ENCODE results near the gene FREY1. TPM values are rescaled to one million over a fixed set of nuclear protein-coding genes. Genes with fewer than 3 reads are reported as not detected.

Gene FREY1
- total and polyA plus RNA-seq, 2 donors (not counting 1 experiment from before 2014, with no cell fraction given): 0.83 TPM; not detected in 1

DNA sequence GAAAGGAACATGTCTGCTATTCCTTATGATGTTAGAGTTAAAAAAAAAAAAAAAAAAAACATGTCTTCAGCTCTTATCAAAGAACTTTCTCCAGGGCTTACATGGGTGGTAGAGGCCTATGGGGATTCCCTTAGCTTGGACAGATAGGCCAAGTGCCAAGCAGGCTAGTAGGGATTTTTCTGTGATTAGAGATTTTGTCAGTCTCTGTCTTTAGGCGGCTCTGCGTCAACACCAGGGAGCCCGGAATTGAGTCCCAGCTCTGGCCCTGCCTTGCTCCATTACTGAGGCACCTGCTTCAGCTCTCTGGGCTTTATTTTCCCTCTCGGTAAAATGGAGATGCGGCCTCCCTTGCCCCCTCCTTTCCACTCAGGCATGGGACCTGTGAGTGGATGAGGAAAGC, 46.7 kb downstream of the FREY1 start:
- H3K4me1 ChIP-seq (ENCODE audit: control insufficient read depth, extremely low read depth, insufficient read depth, low read length): peaks cover 31% of the 10 kb centered on the region
- TF ChIP-seq, protein P1, sequence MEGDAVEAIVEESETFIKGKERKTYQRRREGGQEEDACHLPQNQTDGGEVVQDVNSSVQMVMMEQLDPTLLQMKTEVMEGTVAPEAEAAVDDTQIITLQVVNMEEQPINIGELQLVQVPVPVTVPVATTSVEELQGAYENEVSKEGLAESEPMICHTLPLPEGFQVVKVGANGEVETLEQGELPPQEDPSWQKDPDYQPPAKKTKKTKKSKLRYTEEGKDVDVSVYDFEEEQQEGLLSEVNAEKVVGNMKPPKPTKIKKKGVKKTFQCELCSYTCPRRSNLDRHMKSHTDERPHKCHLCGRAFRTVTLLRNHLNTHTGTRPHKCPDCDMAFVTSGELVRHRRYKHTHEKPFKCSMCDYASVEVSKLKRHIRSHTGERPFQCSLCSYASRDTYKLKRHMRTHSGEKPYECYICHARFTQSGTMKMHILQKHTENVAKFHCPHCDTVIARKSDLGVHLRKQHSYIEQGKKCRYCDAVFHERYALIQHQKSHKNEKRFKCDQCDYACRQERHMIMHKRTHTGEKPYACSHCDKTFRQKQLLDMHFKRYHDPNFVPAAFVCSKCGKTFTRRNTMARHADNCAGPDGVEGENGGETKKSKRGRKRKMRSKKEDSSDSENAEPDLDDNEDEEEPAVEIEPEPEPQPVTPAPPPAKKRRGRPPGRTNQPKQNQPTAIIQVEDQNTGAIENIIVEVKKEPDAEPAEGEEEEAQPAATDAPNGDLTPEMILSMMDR (conservative IDR thresholded peaks at IDR 0.05 in 1 of 2, IDR thresholded peaks at IDR 0.05 in 1 of 2; ENCODE audit: low read depth in 1 of 2, low read length in 2 of 2): no peak
- H3K4me3 ChIP-seq (replicated peaks in 1 of 4; ENCODE audit: control extremely low read depth in 1 of 4, insufficient read depth in 1 of 4, low read depth in 3 of 4, low read length in 4 of 4): no peak overlapping the region
- H2AFZ ChIP-seq (ENCODE audit: low read length): no peak overlapping the region
- H3K36me3 ChIP-seq (ENCODE audit: control insufficient read depth, insufficient read depth, low read length): peaks cover 23% of the 10 kb centered on the region
- H4K20me1 ChIP-seq (ENCODE audit: control insufficient read depth, extremely low read depth, insufficient read depth, low read length): no peaks in the 10 kb centered on the region
- H3K4me2 ChIP-seq (ENCODE audit: extremely low read depth, insufficient read depth, low read length): peak overlapping the region; percentile 81
- no peaks in the 10 kb centered on the region for H3K27me3 ChIP-seq (ENCODE audit: control insufficient read depth, insufficient read depth, low read length)
- peak overlapping the region; percentile 93 for H3K27ac ChIP-seq (ENCODE audit: insufficient read depth, low read length)
- H3K79me2 ChIP-seq (ENCODE audit: control insufficient read depth, insufficient read depth, low read length): no peaks in the 10 kb centered on the region
- peak overlapping the region; percentile 45 for H3K9ac ChIP-seq (ENCODE audit: insufficient read depth, low read length)
- H3K9me3 ChIP-seq (ENCODE audit: control insufficient read depth, insufficient read depth, low read depth, low read length): no peaks in the 10 kb centered on the region
- DNase-seq (ENCODE audit: low read depth in 2 of 2): no peak

DNA sequence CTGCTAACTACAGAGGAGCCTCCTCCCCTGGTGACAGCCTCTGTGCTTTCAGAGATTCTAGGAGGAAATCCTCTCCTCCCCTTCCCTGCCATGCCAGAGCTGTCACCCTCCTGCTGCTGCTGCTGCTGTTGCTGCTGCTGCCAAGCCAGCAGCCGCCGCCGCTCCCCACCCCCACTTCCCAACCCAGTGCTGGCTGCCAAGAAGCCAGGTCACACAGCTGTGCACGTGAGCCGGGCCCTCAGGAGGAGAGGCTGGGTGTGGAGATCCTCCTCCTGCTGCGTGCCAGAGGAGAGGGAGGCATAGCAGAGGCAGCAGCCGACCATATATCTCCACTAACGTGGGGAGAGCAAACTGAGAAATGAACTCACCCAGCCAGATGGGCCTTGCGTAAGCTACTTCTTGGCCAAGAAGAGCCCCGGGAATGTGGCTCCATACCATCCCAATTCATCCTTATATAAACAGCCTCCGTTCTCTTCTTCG, 47.4 kb downstream of the FREY1 start:
- Histone ChIP-seq H3K36me3 (ENCODE audit: control insufficient read depth, insufficient read depth, low read length) (peaks cover 23% of the 10 kb centered on the region), H3K9me3 (ENCODE audit: control insufficient read depth, insufficient read depth, low read depth, low read length) (no peaks in the 10 kb centered on the region), H2AFZ (ENCODE audit: low read length) (no peak overlapping the region), H3K79me2 (ENCODE audit: control insufficient read depth, insufficient read depth, low read length) (no peaks in the 10 kb centered on the region), H3K9ac (ENCODE audit: insufficient read depth, low read length) (peak overlapping the region; percentile 57), H3K4me3 (replicated peaks in 1 of 4; ENCODE audit: control extremely low read depth in 1 of 4, insufficient read depth in 1 of 4, low read depth in 3 of 4, low read length in 4 of 4) (peak overlapping the region in 2 of 4 experiments; percentile 3 to 14), H3K27ac (ENCODE audit: insufficient read depth, low read length) (peak overlapping the region; percentile 93), H4K20me1 (ENCODE audit: control insufficient read depth, extremely low read depth, insufficient read depth, low read length) (no peaks in the 10 kb centered on the region), H3K4me2 (ENCODE audit: extremely low read depth, insufficient read depth, low read length) (peak overlapping the region; percentile 81), H3K4me1 (ENCODE audit: control insufficient read depth, extremely low read depth, insufficient read depth, low read length) (peaks cover 31% of the 10 kb centered on the region), H3K27me3 (ENCODE audit: control insufficient read depth, insufficient read depth, low read length) (no peaks in the 10 kb centered on the region)
- DNase-seq (ENCODE audit: low read depth in 2 of 2): peak; percentile 95 to 99
- TF ChIP-seq, protein P1 (conservative IDR thresholded peaks at IDR 0.05 in 1 of 2, IDR thresholded peaks at IDR 0.05 in 1 of 2; ENCODE audit: low read depth in 1 of 2, low read length in 2 of 2): no peak
- TF ChIP-seq EZH2 (IDR thresholded peaks at IDR 0.05; ENCODE audit: low read length, missing control alignments): no peak

DNA sequence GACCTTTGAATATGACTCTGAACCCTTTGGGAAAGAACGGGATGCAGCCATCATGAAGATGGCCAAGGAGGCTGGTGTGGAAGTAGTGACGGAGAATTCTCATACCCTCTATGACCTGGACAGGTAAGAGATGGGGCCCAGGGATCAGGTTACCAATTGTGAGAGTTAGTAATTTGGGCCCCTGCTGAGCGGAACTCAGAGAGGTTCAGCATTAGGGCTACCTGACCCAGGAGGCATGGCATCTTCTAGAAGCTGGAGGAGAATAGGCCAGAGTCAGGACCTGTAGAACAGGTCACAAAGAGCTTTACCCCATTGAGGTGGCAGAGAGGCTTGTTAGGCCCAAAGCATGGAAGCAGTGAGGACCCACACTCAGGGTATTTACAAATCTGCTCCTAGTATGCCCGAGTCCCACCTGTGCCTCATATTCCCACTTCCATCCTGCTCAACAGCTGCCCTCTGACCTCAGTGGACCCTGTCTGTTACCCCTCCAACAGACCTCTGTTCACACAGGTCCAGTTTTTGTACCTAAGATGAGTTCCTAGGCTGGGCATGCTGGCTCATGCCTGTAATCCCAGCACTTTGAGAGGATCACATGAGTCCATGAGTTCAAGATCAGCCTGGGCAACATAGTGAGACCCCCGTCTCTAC, 48.2 kb downstream of the FREY1 start:
- Histone ChIP-seq H2AFZ (ENCODE audit: low read length) (no peak overlapping the region), H3K36me3 (ENCODE audit: control insufficient read depth, insufficient read depth, low read length) (peaks cover 23% of the 10 kb centered on the region), H3K4me1 (ENCODE audit: control insufficient read depth, extremely low read depth, insufficient read depth, low read length) (peaks cover 31% of the 10 kb centered on the region), H3K9ac (ENCODE audit: insufficient read depth, low read length) (peak overlapping the region; percentile 57), H3K27me3 (ENCODE audit: control insufficient read depth, insufficient read depth, low read length) (no peaks in the 10 kb centered on the region), H3K79me2 (ENCODE audit: control insufficient read depth, insufficient read depth, low read length) (peaks cover 3% of the 10 kb centered on the region), H4K20me1 (ENCODE audit: control insufficient read depth, extremely low read depth, insufficient read depth, low read length) (no peaks in the 10 kb centered on the region), H3K4me3 (replicated peaks in 1 of 4; ENCODE audit: control extremely low read depth in 1 of 4, insufficient read depth in 1 of 4, low read depth in 3 of 4, low read length in 4 of 4) (peak overlapping the region in 1 of 4 experiments; percentile 3), H3K9me3 (ENCODE audit: control insufficient read depth, insufficient read depth, low read depth, low read length) (no peaks in the 10 kb centered on the region), H3K4me2 (ENCODE audit: extremely low read depth, insufficient read depth, low read length) (peak overlapping the region; percentile 39), H3K27ac (ENCODE audit: insufficient read depth, low read length) (peak overlapping the region; percentile 93)
- TF ChIP-seq EZH2 (IDR thresholded peaks at IDR 0.05; ENCODE audit: low read length, missing control alignments): no peak
- TF ChIP-seq, protein P1 (conservative IDR thresholded peaks at IDR 0.05 in 1 of 2, IDR thresholded peaks at IDR 0.05 in 1 of 2; ENCODE audit: low read depth in 1 of 2, low read length in 2 of 2): no peak
- DNase-seq (ENCODE audit: low read depth in 2 of 2): no peak
